DOHH2 (cell line): ENCODE measurements around the gene TPX2.

Experiments used
- CTCF ChIP-seq: fragments of 200-600 bp; sonication (generic); IDR thresholded peaks from one replicate; pipeline ENCODE4 v1.5.1; 2014; ENCODE audit warnings: antibody characterized with exemption, mild to moderate bottlenecking, low read depth, low read length; ENCODE audit not compliant: poor library complexity, severe bottlenecking
- EZH2phosphoT487 ChIP-seq: fragments of 200-600 bp; sonication (generic); IDR thresholded peaks from 2 replicates; pipeline ENCODE4 v1.6.1; 2017; ENCODE audit warnings: borderline replicate concordance, mild to moderate bottlenecking, antibody characterized with exemption, low read length, moderate library complexity, mixed read lengths

GRCh38 chr20:31760519-31761240, 21.6 kb downstream of the TPX2 start:
- TF ChIP-seq CTCF = no peak
- no peak for TF ChIP-seq EZH2phosphoT487
